ENCODE measurements around the gene CCBE1.

DNA sequence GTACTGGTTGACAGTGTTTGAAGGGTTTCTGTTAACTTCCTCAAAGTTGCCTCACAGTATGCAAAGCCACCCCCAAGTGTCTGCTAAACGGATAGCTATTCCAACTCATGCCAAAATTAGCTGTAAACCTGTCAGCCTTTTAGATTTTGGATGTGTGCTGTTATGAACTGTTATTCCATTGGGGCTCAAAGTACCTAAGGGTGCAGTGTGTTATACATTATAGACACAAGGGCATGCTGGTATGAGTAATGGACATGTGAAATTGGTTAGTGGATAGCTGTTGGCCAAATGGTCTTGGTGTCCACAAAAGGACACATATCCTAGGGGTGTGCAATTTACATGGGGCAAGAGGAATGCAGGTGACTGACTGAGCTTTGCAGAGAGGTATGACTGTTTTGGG, 33.7 kb upstream of the CCBE1 start:
- no peak for TF ChIP-seq POLR2A (IDR thresholded peaks at IDR 0.05)
- TF ChIP-seq, protein P1, sequence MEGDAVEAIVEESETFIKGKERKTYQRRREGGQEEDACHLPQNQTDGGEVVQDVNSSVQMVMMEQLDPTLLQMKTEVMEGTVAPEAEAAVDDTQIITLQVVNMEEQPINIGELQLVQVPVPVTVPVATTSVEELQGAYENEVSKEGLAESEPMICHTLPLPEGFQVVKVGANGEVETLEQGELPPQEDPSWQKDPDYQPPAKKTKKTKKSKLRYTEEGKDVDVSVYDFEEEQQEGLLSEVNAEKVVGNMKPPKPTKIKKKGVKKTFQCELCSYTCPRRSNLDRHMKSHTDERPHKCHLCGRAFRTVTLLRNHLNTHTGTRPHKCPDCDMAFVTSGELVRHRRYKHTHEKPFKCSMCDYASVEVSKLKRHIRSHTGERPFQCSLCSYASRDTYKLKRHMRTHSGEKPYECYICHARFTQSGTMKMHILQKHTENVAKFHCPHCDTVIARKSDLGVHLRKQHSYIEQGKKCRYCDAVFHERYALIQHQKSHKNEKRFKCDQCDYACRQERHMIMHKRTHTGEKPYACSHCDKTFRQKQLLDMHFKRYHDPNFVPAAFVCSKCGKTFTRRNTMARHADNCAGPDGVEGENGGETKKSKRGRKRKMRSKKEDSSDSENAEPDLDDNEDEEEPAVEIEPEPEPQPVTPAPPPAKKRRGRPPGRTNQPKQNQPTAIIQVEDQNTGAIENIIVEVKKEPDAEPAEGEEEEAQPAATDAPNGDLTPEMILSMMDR (IDR thresholded peaks at IDR 0.05), result no peak

Measured in adrenal gland (tissue), 5 donors.